Measurements from ENCODE around the gene RUNX2.

Gene RUNX2

DNA sequence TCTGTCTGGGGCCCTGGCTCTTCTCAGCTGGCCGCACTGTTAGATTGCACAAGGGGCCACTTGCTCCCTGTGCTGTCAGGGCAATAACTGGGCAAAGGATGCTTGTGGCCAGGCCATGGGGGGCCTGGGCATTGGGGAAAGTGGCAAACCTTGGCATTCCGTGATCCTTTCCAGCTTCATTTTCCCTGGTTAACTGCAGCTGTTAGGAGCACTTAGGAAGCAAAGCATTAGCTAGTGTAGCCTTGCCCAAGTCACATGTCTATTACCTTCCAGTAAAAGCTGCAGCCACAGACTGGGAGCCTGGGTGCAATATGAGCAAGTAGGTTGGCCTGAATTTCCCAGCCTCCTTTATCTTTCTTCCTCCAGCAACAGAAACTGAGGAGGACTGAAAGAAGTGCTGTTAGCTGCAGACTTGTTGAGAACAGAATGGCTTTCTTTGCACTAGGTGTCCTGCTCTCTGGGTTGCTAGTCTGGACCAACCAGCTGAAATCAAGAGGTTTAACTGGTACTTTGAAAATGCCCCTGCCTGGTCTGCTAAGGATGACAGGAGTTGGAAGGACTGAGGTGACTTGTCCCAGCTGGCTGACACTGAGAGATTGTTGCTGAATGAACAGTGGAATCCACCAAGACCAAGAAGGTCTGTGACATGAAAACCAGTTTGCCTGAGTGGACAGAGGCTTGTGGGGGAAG is 361.9 kb downstream of the RUNX2 start:
- DNase-seq = no peak

DNA sequence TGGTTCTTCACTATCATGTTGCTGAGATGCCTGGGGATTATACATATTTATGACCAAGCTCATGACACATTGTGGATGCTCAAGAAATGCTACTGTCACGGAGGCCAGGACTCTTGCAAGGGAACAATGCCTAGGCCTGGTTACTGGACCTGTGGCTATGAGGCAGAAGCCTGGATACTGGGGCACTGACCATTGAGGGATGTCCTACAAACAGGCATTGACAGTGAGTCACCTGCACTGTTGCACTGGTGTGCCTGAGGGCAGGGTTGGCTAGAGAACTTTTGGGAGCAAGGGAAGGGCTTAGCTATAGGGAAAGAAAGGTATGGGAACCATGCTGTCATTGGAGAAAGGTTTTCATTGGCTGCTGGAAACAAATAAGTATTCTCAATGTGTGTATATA is 362.7 kb downstream of the RUNX2 start:
- no peak for DNase-seq

DNA sequence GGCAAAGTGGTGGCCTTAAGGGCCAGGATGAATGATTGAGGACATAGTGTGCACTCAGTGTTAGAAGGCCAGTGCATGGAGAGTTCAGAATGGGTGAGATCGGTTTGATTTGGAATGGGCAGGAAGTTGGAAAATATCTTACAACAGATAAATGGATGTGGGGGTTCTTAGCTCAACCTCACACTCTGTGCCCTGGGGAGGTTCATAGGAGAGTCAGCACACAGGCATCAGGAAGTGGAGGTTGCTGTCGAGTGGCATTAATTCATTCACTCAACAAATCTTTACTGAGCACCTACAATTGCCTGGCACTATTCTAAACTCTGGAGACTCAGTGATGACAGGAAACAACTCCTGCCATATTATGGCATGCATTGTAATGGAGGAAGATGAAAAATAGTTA is 363.3 kb downstream of the RUNX2 start:
- no peak for DNase-seq

DNA sequence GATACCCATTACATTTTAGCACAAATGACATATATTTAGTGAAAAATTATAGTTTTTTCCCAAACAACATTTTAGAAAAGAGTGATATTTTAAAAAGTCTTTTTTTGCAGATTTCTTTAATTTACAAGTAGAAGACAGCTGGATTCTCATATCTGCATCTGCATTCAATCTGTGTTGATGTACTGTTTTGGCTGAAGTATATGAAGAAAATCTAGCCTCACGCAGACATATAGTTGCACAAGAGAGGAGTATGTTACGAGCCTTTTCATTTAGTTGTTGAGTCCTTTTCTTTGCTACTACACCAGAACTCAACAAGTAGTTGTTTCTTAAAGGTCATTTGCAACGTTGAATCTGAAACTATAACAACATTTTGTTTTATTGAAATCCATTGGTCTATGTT is 363.9 kb downstream of the RUNX2 start:
- DNase-seq = no peak

DNA sequence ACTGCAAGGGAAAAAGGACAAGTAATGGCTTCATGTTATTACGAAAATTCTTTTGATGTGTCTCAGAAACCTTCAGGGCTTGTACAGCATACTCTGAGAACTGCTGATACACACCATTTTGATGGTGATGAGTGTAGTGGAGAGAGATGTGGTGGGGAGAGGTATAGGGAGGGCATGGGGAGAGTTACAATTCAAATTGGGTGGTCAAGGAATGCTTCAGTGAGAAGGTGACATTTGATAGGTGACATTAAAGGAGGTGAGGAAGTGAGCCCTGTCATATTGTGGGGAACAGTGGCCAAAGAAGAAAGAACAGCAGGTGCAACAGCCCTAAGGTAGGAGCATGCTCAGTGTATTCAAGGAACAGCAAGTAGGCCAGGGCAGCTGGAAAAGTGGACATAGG is 368.6 kb downstream of the RUNX2 start:
- DNase-seq = no peak

DNA sequence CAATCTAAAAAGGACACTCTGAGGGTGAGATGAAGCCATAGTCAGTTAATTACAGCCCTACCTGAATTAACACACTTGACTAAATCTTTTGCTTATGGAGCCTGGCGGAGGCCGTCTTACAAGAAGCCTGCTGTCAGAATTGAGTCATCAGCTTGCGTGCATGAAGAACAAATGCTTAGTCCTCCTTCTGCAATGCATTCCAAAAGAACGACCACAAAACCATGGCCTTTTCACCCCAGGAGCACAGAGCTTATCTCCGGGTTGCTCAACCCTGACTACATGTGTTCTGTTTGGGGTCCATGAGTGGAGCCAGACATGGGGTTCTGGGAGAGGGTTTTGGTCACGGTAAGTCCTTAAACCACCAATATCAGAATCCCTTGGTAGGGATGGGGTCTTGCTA is 369.5 kb downstream of the RUNX2 start:
- DNase-seq = peak; percentile 40 to 66

DNA sequence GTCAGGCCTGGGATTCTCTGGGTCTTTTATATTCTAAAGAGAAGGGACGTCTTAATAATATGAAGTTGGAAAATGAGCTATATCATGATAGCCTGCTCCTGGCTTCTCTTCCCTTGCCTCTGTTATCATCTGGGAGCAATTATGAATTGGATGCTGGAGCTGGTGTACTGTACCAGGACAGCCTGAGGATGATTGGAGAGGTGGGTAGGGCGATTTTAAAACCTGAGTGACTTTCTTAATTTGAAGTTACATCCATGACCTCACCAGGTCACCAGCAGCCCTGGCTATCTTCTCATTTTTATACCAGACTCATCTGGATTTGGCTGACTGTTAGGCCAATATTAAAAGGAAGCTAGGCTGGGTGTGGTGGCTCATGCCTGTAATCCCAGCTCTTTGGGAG is 369.9 kb downstream of the RUNX2 start:
- DNase-seq = no peak

DNA sequence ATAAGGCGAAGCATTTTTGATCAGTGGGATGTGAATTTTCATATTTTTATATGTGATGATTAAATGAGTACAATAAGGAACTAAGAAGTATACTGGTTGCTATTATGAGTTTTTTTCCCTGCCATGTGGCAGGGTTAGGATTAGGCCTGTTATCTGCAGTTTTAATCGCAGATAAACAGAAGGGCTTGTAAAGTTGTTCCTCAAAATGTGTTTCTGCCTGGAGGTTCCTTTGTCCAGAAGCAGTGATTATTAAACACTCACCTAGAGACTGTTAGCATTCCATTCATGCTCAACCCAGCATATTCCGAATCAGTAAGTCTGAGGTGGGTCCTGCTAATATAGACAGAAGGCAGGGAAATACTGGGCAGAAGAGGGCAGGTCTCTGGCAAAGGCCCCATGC is 371.5 kb downstream of the RUNX2 start:
- no peak for DNase-seq

DNA sequence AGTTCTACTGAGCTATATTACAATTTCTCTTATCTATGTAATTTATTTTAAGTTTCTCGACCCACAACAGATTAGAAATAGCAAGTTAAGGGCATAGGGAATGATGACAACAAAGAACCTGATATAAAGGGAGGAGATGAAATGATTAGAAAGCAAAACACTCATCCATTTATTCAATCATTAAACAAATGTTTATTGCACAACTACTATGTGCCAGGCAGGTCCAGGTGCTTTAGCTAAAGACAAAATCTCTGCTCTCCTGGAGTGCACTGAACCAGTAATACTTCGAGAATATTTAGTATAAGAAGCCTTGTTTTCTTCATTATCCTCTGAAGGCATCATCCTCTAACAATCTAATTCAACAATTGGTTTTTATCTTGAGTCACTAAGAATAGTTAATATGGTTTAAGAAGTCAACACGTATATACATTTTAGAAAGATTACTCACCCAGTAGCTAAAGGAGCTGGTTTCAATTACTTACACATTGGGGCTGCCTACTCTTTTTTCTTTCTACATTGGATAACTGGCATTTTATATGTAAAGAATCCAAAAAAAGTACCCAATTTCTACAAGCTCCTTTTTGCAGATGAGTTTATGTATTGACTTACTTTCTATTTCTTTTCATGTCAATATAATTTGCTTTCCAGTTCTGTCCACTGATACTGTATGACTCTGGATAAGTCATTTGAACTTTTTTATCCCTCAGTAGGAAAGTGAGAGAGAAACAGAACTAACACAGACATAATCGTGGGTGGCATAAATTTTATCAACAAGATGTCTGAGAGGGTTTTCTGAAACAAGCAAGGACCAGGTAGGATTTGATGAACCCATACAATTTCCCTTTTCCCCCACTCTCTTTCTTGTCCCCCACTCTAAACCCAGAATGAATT is 375.0 kb downstream of the RUNX2 start:
- DNase-seq = no peak

DNA sequence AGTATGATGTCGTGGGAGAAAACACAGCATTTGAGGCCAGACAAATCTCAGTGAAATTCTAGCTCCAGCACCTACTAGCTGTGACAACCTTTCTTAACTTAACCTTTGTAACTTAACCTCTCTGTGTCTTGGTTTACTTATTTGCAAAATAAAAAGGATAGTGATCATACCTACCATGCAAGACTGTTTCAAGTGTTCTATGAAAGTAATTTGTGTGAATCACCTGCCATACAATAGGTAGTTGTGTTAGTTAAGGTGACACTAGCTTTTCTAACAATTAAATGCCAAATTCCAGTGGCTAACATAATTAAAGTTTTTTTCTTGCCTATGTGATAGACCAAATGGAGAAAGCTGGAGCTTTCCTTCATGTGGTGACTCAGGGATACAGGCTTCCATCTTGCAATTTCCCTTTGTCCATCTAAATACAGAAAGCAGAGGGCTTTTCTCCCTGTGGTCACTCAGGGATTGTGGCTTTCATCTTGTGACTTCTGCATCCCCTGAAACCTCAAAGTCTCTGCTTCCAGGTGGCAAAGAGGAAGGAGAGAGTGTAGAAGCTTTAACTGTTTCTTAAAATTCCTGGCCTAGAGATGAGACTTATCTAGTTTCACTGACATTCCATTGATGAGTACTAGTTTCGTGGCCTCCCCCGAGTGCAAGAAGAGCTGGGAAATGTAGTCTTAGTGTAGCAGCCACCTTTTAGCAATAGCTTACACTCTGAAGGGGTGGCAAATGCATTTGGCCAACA is 376.1 kb downstream of the RUNX2 start:
- DNase-seq = no peak

DNA sequence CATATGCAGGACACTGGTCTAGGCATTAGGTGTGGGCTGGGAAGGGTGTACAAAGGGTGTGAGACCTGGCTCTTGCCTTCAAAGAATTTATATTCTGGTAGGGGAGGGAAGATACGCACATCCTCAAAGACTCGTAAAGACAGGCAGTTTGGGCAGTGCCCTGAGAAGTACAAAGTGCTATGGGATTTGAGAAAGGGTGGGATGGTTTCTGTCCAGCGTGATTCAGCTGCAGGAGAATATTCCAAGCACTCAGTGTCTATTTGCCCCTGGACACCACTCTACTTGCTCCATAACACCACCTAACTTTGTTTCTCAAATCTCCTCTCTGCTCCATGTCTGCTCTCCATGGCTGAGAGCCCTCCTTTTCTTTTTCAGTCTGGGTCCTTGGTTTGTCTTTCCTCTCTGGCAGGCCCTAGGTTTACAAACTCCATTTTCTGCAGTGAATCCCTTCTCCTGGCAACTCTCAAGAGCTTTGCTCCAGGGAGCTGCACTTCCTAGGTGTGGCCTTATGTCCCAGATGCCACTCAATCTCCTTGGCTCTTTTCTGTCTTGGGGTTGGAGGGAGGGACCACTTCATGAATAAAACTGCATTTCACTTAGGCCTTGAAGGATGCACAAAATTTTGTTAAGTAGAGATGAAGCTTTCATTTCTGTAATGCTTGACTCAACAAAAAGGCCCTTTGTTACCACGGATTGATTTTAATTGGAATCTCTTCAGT is 377.2 kb downstream of the RUNX2 start:
- no peak for DNase-seq

DNA sequence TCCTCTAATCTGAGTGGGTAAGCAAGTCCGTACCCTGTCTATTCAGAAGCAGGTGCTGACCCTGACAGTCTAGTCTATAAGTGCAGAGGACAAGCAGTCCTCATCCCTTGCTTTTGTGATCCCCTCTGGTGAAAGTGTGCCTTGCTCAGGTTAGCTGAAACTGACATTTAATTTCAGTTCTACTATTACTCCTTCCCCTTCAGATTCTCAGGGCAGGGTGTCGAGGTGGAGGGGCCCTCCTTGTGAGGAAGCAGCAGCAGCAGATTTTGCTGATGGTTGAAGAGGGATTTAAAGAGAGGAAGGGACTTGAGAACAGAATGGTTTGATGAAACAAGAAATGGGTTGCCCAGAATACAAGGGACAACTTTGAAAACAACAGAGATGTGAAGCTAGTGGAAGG is 378.2 kb downstream of the RUNX2 start:
- no peak for DNase-seq

DNA sequence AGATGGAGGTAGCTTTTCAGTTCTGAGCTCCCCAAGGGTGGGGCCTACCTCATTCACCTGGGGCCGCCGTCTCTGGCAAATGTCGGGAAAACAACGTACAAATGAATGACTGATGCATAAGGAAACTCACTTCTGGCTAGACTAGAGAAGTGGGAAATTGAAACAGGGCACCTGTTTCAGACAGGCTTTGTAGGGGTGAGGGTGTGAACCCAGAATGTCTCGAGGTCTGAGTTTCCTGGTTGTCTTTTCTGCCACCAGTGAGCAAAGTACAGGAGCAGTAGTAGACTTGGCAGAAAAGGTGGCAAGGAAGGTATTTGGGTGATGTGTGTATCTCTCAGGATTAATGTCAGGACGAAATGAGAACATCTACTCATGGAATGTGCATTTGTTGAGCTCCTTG is 379.0 kb downstream of the RUNX2 start:
- DNase-seq = no peak

DNA sequence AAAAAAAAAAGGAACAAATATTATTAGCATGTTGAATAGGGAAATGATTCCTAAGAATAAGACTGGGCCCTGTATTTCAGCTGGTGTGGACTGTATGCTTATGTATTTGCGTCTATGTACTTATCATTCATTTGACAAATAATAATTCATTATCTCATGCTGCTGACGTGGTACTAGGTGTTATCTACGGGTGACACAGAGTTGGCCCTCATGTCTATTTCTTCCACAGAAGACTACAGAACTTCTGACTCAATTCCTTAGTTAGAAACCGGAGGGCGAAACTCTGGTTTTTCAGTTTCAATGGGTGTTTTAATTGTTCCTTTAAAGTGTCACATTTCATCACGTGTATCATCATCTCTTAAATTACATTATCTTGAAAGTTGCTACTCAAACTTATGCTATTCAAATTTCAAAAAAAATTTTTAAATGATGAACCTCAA is 381.7 kb downstream of the RUNX2 start:
- DNase-seq = no peak

DNA sequence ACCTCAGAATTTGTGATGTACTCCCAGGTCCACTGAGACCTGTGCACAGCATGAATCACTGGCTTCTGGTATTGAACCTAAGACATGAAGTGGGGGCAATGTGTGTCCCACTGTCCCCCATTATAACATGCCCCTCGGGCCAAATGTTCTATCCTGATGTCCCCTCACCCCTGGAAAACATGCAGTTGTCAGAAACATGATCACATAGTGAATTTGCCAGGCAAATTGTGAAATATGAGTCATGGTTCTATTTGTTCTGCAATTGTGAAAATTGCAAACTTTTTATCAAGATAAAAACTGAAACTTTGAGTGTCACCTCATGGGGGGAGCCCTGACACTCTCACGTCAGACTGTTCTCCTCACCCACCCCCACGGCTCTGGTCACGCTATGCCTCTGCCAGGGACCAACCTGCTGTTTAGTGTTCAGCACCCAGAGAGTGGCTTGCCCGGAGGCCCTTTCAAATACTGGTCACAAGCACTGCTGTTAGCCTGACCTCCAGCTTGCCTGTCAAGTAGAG is 382.2 kb downstream of the RUNX2 start:
- DNase-seq = peak; percentile 34 to 65

DNA sequence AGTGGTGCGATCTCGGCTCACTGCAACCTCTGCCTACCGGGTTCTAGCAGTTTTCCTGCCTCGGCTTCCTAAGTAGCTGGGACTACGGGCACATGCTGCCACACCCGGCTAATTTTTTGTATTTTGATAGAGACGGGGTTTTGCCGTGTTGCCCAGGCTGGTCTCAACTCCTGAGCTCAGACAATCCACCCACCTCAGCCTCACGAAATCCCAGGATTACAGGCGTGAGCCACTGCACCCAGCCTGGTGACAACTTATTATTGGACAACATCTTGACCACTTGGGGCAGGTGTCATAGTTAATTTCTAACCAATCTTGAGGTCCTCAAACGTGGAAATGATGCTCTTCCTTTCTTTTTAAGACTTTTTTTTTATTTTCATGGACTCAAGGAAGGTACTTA is 383.9 kb downstream of the RUNX2 start:
- DNase-seq = no peak

DNA sequence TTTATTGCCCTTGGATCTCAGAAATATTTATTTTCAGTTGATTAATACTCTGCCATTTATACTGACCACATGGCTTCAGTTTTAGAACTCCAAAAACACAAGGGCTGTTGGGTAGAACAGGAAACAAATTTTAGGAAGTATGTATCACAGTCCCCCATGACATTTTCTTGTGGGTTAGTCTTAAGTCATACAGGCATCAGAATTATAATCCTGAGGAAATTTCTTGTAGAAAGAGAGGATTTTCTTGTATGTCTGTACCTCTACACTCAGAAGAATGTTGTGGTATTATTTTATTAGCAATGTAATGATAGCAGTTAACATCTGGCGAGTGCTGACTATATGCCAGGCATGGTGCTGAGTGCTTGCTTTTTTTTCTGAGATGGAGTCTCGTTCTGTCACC is 384.7 kb downstream of the RUNX2 start:
- DNase-seq = peak; percentile 62 to 64
